SH-SY5Y (cell line): ENCODE data around the gene CRY1.

Source experiments
- GATA2 ChIP-seq: IDR thresholded peaks from 2 replicates; pipeline ENCODE4 v1.6.1; 2011; ENCODE audit warnings: mild to moderate bottlenecking, low read depth, low read length
- GATA3 ChIP-seq: IDR thresholded peaks from 2 replicates; pipeline ENCODE4 v1.6.1; 2011; ENCODE audit warnings: low read depth, mild to moderate bottlenecking, low read length, moderate library complexity

The CRY1 gene

GRCh38 chr12:107093417-107094182 is at the start of gene CRY1:
Gene CRY1, minus strand, starts transcription at chr12:107093549. Its CDS starts 588 bp downstream, at chr12:107092961.
- no peak for TF ChIP-seq GATA2
- no peak for TF ChIP-seq GATA3

DNA sequence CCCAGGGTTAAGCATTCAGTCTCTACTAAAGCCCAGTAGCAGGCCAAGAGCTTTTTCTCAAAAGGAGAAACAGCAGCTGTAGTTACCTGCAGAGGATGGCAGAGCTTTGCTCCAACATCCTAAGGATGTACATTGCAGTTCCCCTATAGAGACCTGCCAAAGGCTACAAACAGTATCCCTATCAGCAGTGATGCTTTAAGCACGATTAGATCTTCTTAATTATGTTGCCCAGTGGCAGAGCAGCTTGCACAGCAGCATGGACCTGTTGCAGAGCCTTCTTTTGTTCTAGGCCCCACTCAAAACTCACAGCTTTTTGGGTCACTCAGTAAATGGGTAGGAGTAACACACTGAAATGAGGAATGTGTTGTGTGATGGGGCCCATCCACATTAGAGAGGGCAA is 46.4 kb upstream of the CRY1 start:
- TF ChIP-seq GATA2 (peak; percentile 56), GATA3 (no peak)

GRCh38 chr12:107138990-107139389 is 45.6 kb upstream of the CRY1 start:
- TF ChIP-seq GATA3: no peak; the same call in 1 of the 2 replicates
- peak; percentile 69 for TF ChIP-seq GATA2

DNA sequence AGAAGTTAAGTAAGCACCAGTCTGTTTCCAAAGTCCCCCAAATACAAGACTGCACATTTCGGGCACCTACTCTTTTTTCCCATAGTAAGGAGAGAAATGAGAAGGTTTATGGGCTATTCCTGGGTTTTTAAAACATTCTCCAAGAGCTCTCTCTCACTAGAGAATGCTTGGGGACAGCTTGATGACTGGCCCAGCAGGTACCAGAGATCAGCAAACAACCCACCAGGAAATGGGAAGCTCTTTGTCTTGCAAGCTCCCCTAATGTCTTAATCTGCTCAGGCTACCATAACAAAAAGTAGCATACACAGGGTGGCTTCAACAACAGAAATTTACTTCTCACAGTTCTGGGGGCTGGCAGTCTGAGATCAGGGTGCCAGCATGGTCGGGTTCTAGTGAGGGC is 41.8 kb upstream of the CRY1 start:
- TF ChIP-seq GATA2: no peak
- no peak for TF ChIP-seq GATA3

DNA sequence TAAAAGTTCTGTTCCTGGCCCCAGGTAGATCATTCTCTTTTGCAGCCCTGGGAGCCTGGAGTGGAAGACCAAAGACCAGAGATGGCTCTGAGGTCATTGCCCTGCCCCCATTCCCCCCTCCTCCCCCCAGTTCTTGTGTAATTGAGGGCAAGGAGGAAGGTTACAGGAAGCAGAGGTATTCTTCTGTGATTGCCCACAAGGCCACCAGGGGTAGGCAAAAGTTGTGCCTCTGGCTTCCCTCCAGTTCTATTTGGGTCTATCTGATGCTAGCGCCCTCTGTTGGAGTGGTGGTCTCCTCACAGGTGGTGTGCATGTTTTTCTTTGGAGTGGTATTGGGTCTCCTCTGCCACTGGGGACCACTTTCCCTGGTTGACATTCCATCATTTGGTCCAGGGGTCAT is 41.2 kb upstream of the CRY1 start:
- TF ChIP-seq GATA3 (no peak), GATA2 (no peak)

GRCh38 chr12:107133462-107133861 is 40.1 kb upstream of the CRY1 start:
- TF ChIP-seq GATA3 (no peak), GATA2 (no peak)

- TF ChIP-seq GATA2 (peak; percentile 75), GATA3 (peak; percentile 72)
These were observed 38.7 kb upstream of the CRY1 start for GRCh38 chr12:107131832-107132616.

- TF ChIP-seq GATA3 (peak; percentile 87), GATA2 (peak; percentile 79; the same call in 1 of the 2 replicates)
These were observed 37.7 kb upstream of the CRY1 start for GRCh38 chr12:107130830-107131611.

DNA sequence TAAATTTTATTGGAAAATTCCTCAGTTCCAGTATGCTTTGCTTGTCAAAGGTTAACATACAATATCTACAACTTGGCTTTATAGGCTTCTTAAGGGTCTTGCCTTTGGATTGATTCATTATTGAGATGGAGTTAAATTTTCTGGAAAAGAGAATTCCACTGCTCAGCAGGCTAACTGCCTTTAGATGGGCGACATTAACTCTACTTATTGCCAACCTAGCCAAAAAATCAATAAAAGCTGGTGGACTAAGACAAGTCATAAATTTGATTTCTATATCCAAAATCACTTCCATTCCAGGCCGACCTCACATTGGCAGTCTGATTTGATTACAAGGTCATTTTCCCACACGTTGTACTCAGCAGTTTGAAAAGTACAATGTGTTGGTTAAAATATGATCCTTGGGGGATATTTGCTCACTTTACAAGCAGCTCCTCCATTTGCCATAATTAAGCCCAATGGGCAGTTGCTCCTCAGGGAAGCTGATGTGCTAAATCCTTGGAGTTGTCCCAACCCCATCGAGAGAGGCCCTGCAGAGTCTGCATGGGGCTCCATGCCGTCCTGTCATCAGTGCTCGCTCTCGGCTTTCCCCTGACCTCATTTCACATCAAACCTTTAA is 36.1 kb upstream of the CRY1 start:
- no peak for TF ChIP-seq GATA3
- no peak for TF ChIP-seq GATA2

DNA sequence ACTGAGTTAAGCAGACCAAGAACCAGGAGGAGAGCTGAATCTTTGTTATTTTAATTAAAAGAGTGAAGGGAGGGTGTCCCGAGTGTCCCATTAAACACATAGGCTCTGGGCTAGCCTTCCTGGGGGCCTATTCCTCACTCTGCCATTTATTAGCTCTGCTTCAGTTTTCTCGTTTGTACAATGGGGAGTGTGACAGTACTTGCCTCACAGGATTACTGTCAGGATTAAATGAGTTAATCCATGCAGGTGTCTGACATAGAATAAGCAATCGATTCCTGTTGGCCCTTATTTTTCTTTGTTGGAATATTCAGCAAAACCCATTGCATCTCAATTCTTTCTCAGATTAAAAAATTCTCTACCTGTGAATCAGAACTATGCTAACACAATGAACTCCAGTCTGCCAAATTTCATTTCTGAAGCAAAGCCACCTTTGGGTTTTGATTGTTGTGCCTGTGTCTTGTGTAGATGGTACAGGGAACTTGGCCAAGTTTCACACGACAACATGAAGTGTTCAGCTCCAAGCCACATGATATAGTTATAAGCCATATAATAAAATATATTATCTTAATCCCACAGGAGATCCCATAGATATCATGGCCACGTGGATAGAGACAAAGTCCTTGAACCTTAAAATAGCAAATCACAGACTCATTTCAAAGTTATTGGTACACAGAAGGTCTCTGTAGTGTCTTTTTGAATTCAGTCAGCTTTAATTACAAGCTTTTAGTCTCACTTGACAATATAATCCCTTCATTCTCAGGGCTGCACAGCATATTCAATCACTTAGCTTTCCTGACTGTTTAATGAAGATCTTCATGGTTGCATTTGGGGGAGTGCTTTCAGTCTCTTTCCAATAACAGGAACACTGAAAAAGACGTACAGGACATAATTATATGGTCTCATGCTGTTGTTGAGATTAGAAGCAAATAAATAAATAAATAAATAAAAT is 34.4 kb upstream of the CRY1 start:
- no peak; the same call in 1 of the 2 replicates for TF ChIP-seq GATA3
- no peak for TF ChIP-seq GATA2

GRCh38 chr12:107126796-107127481 is 33.6 kb upstream of the CRY1 start:
- TF ChIP-seq GATA2 (peak; percentile 94), GATA3 (peak; percentile 92)

- TF ChIP-seq GATA3 (no peak), GATA2 (no peak)
These were observed 32.5 kb upstream of the CRY1 start for GRCh38 chr12:107125833-107126232.
